OCI-LY3 (cell line): ENCODE measurements around the gene SGIP1.

Source experiments
- EZH2phosphoT487 ChIP-seq: fragments of 200-600 bp; shearing (Covaris generic); IDR thresholded peaks from 2 replicates; pipeline ENCODE4 v1.6.1; 2018; ENCODE audit warnings: antibody characterized with exemption, mixed run types, low read depth
- TF ChIP-seq, protein P1 (sequence below): fragments of 200-600, 300-600 bp; sonication (generic); IDR thresholded peaks from 2 replicates; pipeline ENCODE4 v1.5.1; 2014; ENCODE audit warnings: antibody characterized with exemption, low read length, low read depth

DNA sequence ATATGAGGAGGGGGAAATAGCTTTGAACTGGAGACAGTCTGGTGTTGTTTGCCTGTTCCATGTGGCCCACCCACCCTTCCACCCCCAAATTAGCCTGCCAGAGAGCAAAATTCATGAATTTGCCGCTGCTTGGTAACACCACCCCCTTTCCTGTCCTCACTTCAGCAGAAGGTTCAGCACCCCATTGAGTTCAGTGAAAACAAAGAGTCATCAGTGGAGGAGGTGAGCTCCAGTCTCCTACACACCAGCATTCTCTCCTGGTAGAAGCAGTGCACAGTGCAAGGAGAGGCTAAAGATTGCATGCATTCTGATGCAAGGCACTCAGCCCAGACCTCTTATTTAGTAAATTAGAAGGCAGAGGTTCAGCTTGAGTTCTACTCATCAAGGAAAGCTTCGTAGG, 118.6 kb downstream of the SGIP1 start:
- TF ChIP-seq, protein P1, sequence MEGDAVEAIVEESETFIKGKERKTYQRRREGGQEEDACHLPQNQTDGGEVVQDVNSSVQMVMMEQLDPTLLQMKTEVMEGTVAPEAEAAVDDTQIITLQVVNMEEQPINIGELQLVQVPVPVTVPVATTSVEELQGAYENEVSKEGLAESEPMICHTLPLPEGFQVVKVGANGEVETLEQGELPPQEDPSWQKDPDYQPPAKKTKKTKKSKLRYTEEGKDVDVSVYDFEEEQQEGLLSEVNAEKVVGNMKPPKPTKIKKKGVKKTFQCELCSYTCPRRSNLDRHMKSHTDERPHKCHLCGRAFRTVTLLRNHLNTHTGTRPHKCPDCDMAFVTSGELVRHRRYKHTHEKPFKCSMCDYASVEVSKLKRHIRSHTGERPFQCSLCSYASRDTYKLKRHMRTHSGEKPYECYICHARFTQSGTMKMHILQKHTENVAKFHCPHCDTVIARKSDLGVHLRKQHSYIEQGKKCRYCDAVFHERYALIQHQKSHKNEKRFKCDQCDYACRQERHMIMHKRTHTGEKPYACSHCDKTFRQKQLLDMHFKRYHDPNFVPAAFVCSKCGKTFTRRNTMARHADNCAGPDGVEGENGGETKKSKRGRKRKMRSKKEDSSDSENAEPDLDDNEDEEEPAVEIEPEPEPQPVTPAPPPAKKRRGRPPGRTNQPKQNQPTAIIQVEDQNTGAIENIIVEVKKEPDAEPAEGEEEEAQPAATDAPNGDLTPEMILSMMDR: no peak
- no peak for TF ChIP-seq EZH2phosphoT487
